Measurements from ENCODE around the gene EPX.

EPX gene

DNA sequence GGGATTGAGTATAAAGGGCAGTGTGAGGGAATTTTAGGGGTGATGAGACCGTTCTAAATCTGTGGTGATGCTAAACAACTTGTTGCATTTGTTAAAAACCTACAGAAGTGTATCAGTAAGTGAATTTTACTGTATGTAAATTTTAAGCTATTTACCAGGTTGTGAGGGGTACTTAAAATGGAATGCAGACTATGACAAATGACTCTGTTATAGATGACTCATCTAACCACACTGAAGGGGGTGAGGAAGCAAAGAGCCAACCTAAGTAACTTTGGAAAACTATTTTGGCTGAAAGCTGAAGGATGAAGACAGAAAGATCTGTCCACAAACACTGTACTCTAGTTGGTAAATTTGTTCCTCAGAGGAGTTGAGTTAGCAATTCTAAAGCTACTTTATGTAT, 31.8 kb downstream of the EPX start:
- no peaks in the 10 kb centered on the region for H3K4me1 ChIP-seq (ENCODE audit: control insufficient read depth, insufficient read depth, low read length)
- H3K9me3 ChIP-seq (ENCODE audit: control insufficient read depth, insufficient read depth, low read depth, low read length), result no peaks in the 10 kb centered on the region
- no peak overlapping the region for H3K27ac ChIP-seq (ENCODE audit: extremely low read depth, low read depth, low read length)
- ChIA-PET CTCF (interaction anchor here (0.5 to 1.5 kb wide), 6 partner anchors 15 to 627 kb away, joined by 3 to 7 read pairs (median 4); partner anchors contain the start of gene LPO), POLR2A (no interaction called here)
- TF ChIP-seq ZNF184 (tag by site-specific recombination; IDR thresholded peaks at IDR 0.05) (0 out of 2 replicates have a peak, but pooled peaks have one; percentile 16), SCRT1 (tag by site-specific recombination; IDR thresholded peaks at IDR 0.05; ENCODE audit: borderline replicate concordance) (0 out of 2 replicates have a peak, but pooled peaks have one; percentile 25), ZFHX2 (tag by site-specific recombination; conservative IDR thresholded peaks at IDR 0.05) (no peak), RBAK (tag by site-specific recombination; IDR thresholded peaks at IDR 0.05) (0 out of 2 replicates have a peak, but pooled peaks have one; percentile 29), GLIS1 (tag by site-specific recombination; IDR thresholded peaks at IDR 0.05) (peak; percentile 31; the same call in 1 of the 2 replicates), ZBTB48 (tag by site-specific recombination; IDR thresholded peaks at IDR 0.05) (peak; percentile 25; the same call in 1 of the 2 replicates), SCRT2 (tag by site-specific recombination; IDR thresholded peaks at IDR 0.05) (peak; percentile 90), MEIS1 (CRISPR knock-in tag; IDR thresholded peaks at IDR 0.05; ENCODE audit: borderline replicate concordance) (0 out of 2 replicates have a peak, but pooled peaks have one; percentile 54), ZNF629 (tag by site-specific recombination; IDR thresholded peaks at IDR 0.05) (0 out of 2 replicates have a peak, but pooled peaks have one; percentile 15), ZNF366 (tag by site-specific recombination; conservative IDR thresholded peaks at IDR 0.05) (0 out of 2 replicates have a peak, but pooled peaks have one; percentile 17), SP7 (tag by site-specific recombination; IDR thresholded peaks at IDR 0.05) (peak; percentile 38; the same call in 1 of the 2 replicates), ZXDB (tag by site-specific recombination; IDR thresholded peaks at IDR 0.05) (no peak), ZNF335 (tag by site-specific recombination; conservative IDR thresholded peaks at IDR 0.05) (no peak), ZNF292 (tag by site-specific recombination; IDR thresholded peaks at IDR 0.05; ENCODE audit: borderline replicate concordance, low read depth) (no peak), ZNF660 (tag by site-specific recombination; IDR thresholded peaks at IDR 0.05) (peak; percentile 68; the same call in 1 of the 2 replicates)
- TF ChIP-seq, protein P1, sequence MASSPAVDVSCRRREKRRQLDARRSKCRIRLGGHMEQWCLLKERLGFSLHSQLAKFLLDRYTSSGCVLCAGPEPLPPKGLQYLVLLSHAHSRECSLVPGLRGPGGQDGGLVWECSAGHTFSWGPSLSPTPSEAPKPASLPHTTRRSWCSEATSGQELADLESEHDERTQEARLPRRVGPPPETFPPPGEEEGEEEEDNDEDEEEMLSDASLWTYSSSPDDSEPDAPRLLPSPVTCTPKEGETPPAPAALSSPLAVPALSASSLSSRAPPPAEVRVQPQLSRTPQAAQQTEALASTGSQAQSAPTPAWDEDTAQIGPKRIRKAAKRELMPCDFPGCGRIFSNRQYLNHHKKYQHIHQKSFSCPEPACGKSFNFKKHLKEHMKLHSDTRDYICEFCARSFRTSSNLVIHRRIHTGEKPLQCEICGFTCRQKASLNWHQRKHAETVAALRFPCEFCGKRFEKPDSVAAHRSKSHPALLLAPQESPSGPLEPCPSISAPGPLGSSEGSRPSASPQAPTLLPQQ (tag by site-specific recombination; IDR thresholded peaks at IDR 0.05), result no peak
- TF ChIP-seq, protein P2, sequence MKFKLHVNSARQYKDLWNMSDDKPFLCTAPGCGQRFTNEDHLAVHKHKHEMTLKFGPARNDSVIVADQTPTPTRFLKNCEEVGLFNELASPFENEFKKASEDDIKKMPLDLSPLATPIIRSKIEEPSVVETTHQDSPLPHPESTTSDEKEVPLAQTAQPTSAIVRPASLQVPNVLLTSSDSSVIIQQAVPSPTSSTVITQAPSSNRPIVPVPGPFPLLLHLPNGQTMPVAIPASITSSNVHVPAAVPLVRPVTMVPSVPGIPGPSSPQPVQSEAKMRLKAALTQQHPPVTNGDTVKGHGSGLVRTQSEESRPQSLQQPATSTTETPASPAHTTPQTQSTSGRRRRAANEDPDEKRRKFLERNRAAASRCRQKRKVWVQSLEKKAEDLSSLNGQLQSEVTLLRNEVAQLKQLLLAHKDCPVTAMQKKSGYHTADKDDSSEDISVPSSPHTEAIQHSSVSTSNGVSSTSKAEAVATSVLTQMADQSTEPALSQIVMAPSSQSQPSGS (tag by site-specific recombination; IDR thresholded peaks at IDR 0.05; ENCODE audit: low read depth), result no peak
- TF ChIP-seq, protein P3, sequence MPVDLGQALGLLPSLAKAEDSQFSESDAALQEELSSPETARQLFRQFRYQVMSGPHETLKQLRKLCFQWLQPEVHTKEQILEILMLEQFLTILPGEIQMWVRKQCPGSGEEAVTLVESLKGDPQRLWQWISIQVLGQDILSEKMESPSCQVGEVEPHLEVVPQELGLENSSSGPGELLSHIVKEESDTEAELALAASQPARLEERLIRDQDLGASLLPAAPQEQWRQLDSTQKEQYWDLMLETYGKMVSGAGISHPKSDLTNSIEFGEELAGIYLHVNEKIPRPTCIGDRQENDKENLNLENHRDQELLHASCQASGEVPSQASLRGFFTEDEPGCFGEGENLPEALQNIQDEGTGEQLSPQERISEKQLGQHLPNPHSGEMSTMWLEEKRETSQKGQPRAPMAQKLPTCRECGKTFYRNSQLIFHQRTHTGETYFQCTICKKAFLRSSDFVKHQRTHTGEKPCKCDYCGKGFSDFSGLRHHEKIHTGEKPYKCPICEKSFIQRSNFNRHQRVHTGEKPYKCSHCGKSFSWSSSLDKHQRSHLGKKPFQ (tag by site-specific recombination; IDR thresholded peaks at IDR 0.05), result no peak
- no peaks in the 10 kb centered on the region for H3K36me3 ChIP-seq (ENCODE audit: control insufficient read depth in 2 of 2, insufficient read depth in 1 of 2, low read length in 2 of 2)
- H3K4me3 ChIP-seq (ENCODE audit: low read depth, low read length), result no peak overlapping the region

DNA sequence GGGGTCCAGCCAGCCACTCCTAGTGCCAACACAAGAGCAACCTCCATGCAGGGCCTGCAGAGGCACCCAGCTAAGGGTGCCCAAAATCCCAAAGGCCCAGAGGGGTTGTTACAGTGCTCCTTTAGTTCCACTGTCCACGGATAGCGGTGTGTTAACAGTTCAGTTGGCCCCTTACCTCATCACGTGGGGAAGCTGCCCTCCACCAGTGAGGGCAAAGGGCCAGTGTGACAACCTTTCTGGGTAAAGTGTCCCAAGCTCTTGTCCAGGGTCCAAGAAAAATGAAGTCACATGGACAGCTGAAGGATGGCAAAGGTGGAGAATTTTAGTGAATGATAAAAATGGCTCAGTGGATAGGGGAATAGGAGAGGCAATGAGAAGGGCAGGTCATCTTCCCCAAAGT, 35.2 kb downstream of the EPX start:
- Histone ChIP-seq H3K36me3 (ENCODE audit: control insufficient read depth in 2 of 2, insufficient read depth in 1 of 2, low read length in 2 of 2) (no peaks in the 10 kb centered on the region), H3K4me3 (ENCODE audit: low read depth, low read length) (no peak overlapping the region), H3K9me3 (ENCODE audit: control insufficient read depth, insufficient read depth, low read depth, low read length) (no peaks in the 10 kb centered on the region), H3K4me1 (ENCODE audit: control insufficient read depth, insufficient read depth, low read length) (no peaks in the 10 kb centered on the region), H3K27ac (ENCODE audit: extremely low read depth, low read depth, low read length) (no peak overlapping the region)
- ChIA-PET CTCF (interaction anchor here (0.6 to 2.3 kb wide), 3 partner anchors 15 to 64 kb away, joined by 3 to 6 read pairs (median 3); no protein-coding TSS in a partner anchor), POLR2A (no interaction called here)
- TF ChIP-seq ZNF660 (tag by site-specific recombination; IDR thresholded peaks at IDR 0.05) (no peak), ZNF266 (tag by site-specific recombination; IDR thresholded peaks at IDR 0.05; ENCODE audit: low read depth) (no peak), ZNF433 (tag by site-specific recombination; IDR thresholded peaks at IDR 0.05; ENCODE audit: low read depth) (no peak), ZNF610 (tag by site-specific recombination; IDR thresholded peaks at IDR 0.05; ENCODE audit: borderline replicate concordance) (no peak), YY1 (tag by site-specific recombination; IDR thresholded peaks at IDR 0.05) (no peak), ZNF248 (tag by site-specific recombination; IDR thresholded peaks at IDR 0.05) (no peak), ZNF768 (tag by site-specific recombination; IDR thresholded peaks at IDR 0.05) (no peak), ZFP3 (tag by site-specific recombination; IDR thresholded peaks at IDR 0.05; ENCODE audit: low read depth) (no peak), ZNF514 (tag by site-specific recombination; IDR thresholded peaks at IDR 0.05) (no peak), ZBTB8A (tag by site-specific recombination; IDR thresholded peaks at IDR 0.05) (no peak)
- TF ChIP-seq, protein P4, sequence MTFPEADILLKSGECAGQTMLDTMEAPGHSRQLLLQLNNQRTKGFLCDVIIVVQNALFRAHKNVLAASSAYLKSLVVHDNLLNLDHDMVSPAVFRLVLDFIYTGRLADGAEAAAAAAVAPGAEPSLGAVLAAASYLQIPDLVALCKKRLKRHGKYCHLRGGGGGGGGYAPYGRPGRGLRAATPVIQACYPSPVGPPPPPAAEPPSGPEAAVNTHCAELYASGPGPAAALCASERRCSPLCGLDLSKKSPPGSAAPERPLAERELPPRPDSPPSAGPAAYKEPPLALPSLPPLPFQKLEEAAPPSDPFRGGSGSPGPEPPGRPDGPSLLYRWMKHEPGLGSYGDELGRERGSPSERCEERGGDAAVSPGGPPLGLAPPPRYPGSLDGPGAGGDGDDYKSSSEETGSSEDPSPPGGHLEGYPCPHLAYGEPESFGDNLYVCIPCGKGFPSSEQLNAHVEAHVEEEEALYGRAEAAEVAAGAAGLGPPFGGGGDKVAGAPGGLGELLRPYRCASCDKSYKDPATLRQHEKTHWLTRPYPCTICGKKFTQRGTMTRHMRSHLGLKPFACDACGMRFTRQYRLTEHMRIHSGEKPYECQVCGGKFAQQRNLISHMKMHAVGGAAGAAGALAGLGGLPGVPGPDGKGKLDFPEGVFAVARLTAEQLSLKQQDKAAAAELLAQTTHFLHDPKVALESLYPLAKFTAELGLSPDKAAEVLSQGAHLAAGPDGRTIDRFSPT (tag by site-specific recombination; IDR thresholded peaks at IDR 0.05), result no peak
- TF ChIP-seq, protein P2 (tag by site-specific recombination; IDR thresholded peaks at IDR 0.05; ENCODE audit: low read depth), result no peak
